Stimulated activated CD4-positive, alpha-beta T cell treated with anti-CD3 and anti-CD28 coated beads, Interleukin-2, amount 100 ng/mL, for 24 hours (primary cell): ENCODE data around the gene MICALL2.

Experiments
- DNase-seq, 2 donors: peaks; one replicate each; pipeline ENCODE4 v3.0.0-alpha.2; 2020

MICALL2 gene

DNA sequence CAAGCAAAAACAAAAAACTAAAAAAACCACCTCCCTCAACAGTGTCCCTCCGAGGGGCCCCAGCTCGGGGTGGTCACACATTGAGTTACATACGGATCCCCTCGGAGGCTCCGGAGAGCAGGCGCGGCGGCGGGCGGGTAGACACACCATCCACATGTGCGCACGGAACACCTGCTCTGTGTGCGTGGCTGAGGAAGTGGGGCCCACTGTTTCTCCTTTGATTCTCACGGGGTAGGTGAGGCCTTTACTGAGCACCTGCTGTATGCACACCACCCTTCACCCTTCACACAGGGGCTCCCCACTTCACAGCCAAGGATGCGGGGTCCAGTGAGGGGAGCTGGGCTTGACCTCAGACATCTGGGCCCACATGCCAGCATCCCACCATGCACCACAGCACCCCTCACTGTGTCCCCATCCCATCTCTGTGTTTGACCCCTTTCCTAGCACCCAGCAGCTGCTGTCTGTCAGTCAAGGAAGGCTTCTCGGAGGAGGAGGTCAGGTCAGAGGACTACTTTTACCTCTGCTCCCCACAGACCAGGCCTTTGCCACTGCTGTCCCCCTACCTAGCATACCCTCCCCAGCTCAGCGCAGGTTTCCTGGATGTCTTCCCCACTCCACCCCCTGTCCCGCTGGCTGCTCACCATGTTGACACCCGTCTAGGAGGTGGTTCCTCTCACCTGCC lies 71.1 kb downstream of the MICALL2 start:
- DNase-seq: no peak

GRCh38 chr7:1387261-1387660 lies 72.0 kb downstream of the MICALL2 start:
- DNase-seq: no peak

DNA sequence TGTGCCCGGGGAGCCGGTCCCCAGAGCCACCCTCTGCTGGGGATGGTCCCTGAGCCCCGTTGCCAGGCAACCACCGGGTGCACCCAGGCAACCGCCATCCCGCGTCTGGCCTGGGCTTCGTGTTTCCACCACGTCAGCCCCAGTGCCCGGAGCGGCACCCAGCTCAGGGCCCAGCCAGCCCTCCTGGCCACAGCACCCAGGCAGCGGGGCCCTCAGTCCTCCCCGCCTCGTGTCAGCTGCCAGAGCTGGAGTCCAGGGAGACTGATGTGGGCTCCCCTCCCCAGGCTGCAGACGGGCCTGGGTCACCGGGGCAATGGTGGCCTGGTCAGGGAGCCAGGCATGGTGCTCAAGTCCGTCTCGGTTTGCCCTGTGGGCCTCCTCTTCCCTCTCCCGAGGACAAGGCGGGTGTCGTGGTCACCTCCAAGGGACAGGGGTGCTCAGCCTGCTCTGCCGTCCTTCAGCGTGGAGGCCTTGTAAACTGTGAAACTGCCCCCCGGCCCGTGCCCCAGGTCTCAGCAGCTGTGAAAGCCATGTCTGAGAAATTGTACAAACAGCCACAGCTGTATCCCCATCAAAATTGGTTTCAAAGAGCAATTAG lies 72.5 kb downstream of the MICALL2 start:
- no peak for DNase-seq

GRCh38 chr7:1385809-1386622 lies 73.3 kb downstream of the MICALL2 start:
- DNase-seq: no peak

- DNase-seq: no peak
Observed at GRCh38 chr7:1385086-1385808, 74.0 kb downstream of the MICALL2 start.
